ENCODE results near the gene ERGIC3.
A peak's percentile ranks its signal among the peaks of the same experiment; 100 is the strongest.

Gene ERGIC3

DNA sequence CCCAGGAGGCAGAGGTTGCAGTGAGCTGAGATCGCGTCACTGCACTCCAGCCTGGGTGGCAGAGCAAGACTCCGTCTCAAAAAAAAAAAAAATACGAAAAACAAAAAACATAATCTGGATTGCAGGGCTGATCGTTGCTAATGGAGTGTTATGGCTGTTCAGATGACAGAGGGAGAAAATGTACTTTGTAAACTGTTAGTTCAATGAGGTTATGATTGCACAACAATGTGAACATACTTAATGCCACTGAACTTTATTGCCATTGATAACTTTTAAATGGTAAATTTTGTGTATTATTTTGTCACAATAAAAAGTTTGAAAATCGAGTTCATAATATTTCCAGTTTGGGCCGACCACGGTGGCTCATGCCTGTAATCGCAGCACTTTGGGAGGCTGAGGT, 22.9 kb upstream of the ERGIC3 start:
- H3K9ac ChIP-seq (ENCODE audit: low read length), result no peak overlapping the region
- H4K91ac ChIP-seq (ENCODE audit: low read depth, low read length), result no peak overlapping the region
- H4K8ac ChIP-seq (ENCODE audit: low read depth, low read length), result no peak overlapping the region
- no peak for DNase-seq
- H3K4me1 ChIP-seq (ENCODE audit: control insufficient read depth in 1 of 2, insufficient read depth in 2 of 2, low read length in 2 of 2), result peaks cover 15% of the 10 kb centered on the region in 2 experiments
- H3K27ac ChIP-seq (ENCODE audit: low read depth, low read length), result no peak overlapping the region
- peaks cover 3 to 6% of the 10 kb centered on the region in 2 experiments for H3K36me3 ChIP-seq (ENCODE audit: control insufficient read depth in 1 of 2, insufficient read depth in 2 of 2, low read length in 2 of 2)
- no peak overlapping the region for H3K18ac ChIP-seq (ENCODE audit: low read length)
- H4K12ac ChIP-seq (ENCODE audit: low read depth, low read length), result no peak overlapping the region
- no peak overlapping the region for H2BK120ac ChIP-seq (ENCODE audit: insufficient read depth, low read length, poor library complexity)
- H2AK5ac ChIP-seq (ENCODE audit: low read length), result no peak overlapping the region
- no peak overlapping the region for H3K4ac ChIP-seq (ENCODE audit: low read depth, low read length)
- no peak overlapping the region for H3K4me2 ChIP-seq (ENCODE audit: low read length)
- H3K79me2 ChIP-seq (ENCODE audit: control insufficient read depth, insufficient read depth, low read length, poor library complexity), result no peaks in the 10 kb centered on the region
- H2BK12ac ChIP-seq (ENCODE audit: low read length), result no peak overlapping the region
- WGBS (ENCODE audit: extremely low coverage, insufficient coverage, insufficient read length), result no CpG with 5 or more reads among the region's 9 CpGs
- no peak overlapping the region for H3K4me3 ChIP-seq (ENCODE audit: low read depth, low read length)
- no peaks in the 10 kb centered on the region for H3K9me3 ChIP-seq (ENCODE audit: insufficient read depth, low read depth, low read length)
- H3K79me1 ChIP-seq (ENCODE audit: low read length), result peaks cover 4% of the 10 kb centered on the region
- H3K23ac ChIP-seq (ENCODE audit: low read length), result no peak overlapping the region
- H3K27me3 ChIP-seq (ENCODE audit: insufficient read depth, low read length), result no peaks in the 10 kb centered on the region
- H2AFZ ChIP-seq (ENCODE audit: insufficient read depth, low read length, poor library complexity), result no peak overlapping the region
- no peak overlapping the region for H3K14ac ChIP-seq (ENCODE audit: low read length)
- no peak overlapping the region for H2BK5ac ChIP-seq (ENCODE audit: low read depth, low read length, poor library complexity)

DNA sequence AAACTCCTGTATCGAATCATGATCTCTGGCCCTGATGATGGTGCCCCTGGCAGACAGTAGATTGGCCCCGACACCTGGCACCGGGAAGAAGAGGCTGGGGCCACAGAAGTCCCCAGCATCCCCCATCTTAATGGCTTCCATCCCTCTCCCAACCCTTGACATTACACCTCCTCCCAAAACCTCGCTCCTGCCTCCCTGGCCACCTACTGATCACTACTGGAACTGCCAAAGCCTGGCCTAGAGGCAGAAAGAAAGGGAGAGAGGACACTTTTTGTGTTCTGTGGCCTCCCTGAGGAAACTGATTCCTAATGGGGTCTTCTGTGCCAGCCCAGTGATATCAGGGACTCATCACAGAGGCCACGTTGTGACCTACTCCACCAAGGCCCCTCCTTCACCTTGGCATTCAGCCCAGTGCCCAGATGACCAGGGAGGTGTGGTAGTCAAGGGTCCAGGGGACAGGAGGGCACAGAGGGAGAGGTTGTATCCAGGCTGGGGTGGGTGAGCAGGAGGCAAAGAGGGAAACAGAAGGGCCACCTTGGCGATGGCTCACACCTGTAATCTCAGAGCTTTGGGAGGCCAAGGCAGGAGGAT, 18.5 kb upstream of the ERGIC3 start:
- DNase-seq, result peak in 1 of 2 donors; percentile 59
- WGBS (ENCODE audit: extremely low coverage, insufficient coverage, insufficient read length), result no CpG with 5 or more reads among the region's 6 CpGs
- H3K27me3 ChIP-seq (ENCODE audit: insufficient read depth, low read length), result no peaks in the 10 kb centered on the region

GRCh38 chr20:35525639-35526038, 16.2 kb upstream of the ERGIC3 start:
- H3K14ac ChIP-seq (ENCODE audit: low read length), result no peak overlapping the region
- H3K18ac ChIP-seq (ENCODE audit: low read length), result no peak overlapping the region
- H3K4me3 ChIP-seq (ENCODE audit: low read depth, low read length), result no peak overlapping the region
- no peak overlapping the region for H3K4ac ChIP-seq (ENCODE audit: low read depth, low read length)
- no CpG with 5 or more reads among the region's 1 CpG for WGBS (ENCODE audit: extremely low coverage, insufficient coverage, insufficient read length)
- H2BK5ac ChIP-seq (ENCODE audit: low read depth, low read length, poor library complexity), result no peak overlapping the region
- no peaks in the 10 kb centered on the region for H3K79me1 ChIP-seq (ENCODE audit: low read length)
- no peak overlapping the region for H3K9ac ChIP-seq (ENCODE audit: low read length)
- no peaks in the 10 kb centered on the region for H3K36me3 ChIP-seq (ENCODE audit: control insufficient read depth in 1 of 2, insufficient read depth in 2 of 2, low read length in 2 of 2)
- H4K12ac ChIP-seq (ENCODE audit: low read depth, low read length), result no peak overlapping the region
- H2AK5ac ChIP-seq (ENCODE audit: low read length), result no peak overlapping the region
- no peak overlapping the region for H3K4me2 ChIP-seq (ENCODE audit: low read length)
- no peak for DNase-seq
- H4K8ac ChIP-seq (ENCODE audit: low read depth, low read length), result no peak overlapping the region
- no peaks in the 10 kb centered on the region for H3K27me3 ChIP-seq (ENCODE audit: insufficient read depth, low read length)
- no peak overlapping the region for H2BK120ac ChIP-seq (ENCODE audit: insufficient read depth, low read length, poor library complexity)
- H3K9me3 ChIP-seq (ENCODE audit: insufficient read depth, low read depth, low read length), result peaks cover 4% of the 10 kb centered on the region
- H4K91ac ChIP-seq (ENCODE audit: low read depth, low read length), result no peak overlapping the region
- peaks cover 0 to 4% of the 10 kb centered on the region in 2 experiments for H3K4me1 ChIP-seq (ENCODE audit: control insufficient read depth in 1 of 2, insufficient read depth in 2 of 2, low read length in 2 of 2)
- H3K27ac ChIP-seq (ENCODE audit: low read depth, low read length), result no peak overlapping the region
- H2BK12ac ChIP-seq (ENCODE audit: low read length), result no peak overlapping the region
- H2AFZ ChIP-seq (ENCODE audit: insufficient read depth, low read length, poor library complexity), result no peak overlapping the region
- no peaks in the 10 kb centered on the region for H3K79me2 ChIP-seq (ENCODE audit: control insufficient read depth, insufficient read depth, low read length, poor library complexity)
- H3K23ac ChIP-seq (ENCODE audit: low read length), result no peak overlapping the region

More for the DNA sequence above, 18.5 kb upstream of the ERGIC3 start:
- Histone ChIP-seq H2AFZ (ENCODE audit: insufficient read depth, low read length, poor library complexity) (no peak overlapping the region), H3K4me3 (ENCODE audit: low read depth, low read length) (no peak overlapping the region), H4K91ac (ENCODE audit: low read depth, low read length) (no peak overlapping the region), H3K9me3 (ENCODE audit: insufficient read depth, low read depth, low read length) (peaks cover 4% of the 10 kb centered on the region), H3K79me1 (ENCODE audit: low read length) (no peaks in the 10 kb centered on the region), H2BK5ac (ENCODE audit: low read depth, low read length, poor library complexity) (no peak overlapping the region), H4K12ac (ENCODE audit: low read depth, low read length) (no peak overlapping the region), H3K4me1 (ENCODE audit: control insufficient read depth in 1 of 2, insufficient read depth in 2 of 2, low read length in 2 of 2) (peaks cover 0 to 4% of the 10 kb centered on the region in 2 experiments), H2BK12ac (ENCODE audit: low read length) (no peak overlapping the region), H3K27ac (ENCODE audit: low read depth, low read length) (no peak overlapping the region), H3K79me2 (ENCODE audit: control insufficient read depth, insufficient read depth, low read length, poor library complexity) (no peaks in the 10 kb centered on the region), H2AK5ac (ENCODE audit: low read length) (no peak overlapping the region), H3K23ac (ENCODE audit: low read length) (no peak overlapping the region), H3K18ac (ENCODE audit: low read length) (no peak overlapping the region), H4K8ac (ENCODE audit: low read depth, low read length) (no peak overlapping the region), H2BK120ac (ENCODE audit: insufficient read depth, low read length, poor library complexity) (no peak overlapping the region), H3K4ac (ENCODE audit: low read depth, low read length) (no peak overlapping the region), H3K9ac (ENCODE audit: low read length) (no peak overlapping the region), H3K14ac (ENCODE audit: low read length) (no peak overlapping the region), H3K4me2 (ENCODE audit: low read length) (no peak overlapping the region), H3K36me3 (ENCODE audit: control insufficient read depth in 1 of 2, insufficient read depth in 2 of 2, low read length in 2 of 2) (no peaks in the 10 kb centered on the region)

GRCh38 chr20:35527122-35527769, 14.6 kb upstream of the ERGIC3 start:
- WGBS (ENCODE audit: extremely low coverage, insufficient coverage, insufficient read length), result no CpG with 5 or more reads among the region's 12 CpGs
- no peak overlapping the region for H2BK120ac ChIP-seq (ENCODE audit: insufficient read depth, low read length, poor library complexity)
- no peaks in the 10 kb centered on the region for H3K27me3 ChIP-seq (ENCODE audit: insufficient read depth, low read length)
- no peak overlapping the region for H2BK5ac ChIP-seq (ENCODE audit: low read depth, low read length, poor library complexity)
- no peak overlapping the region for H3K27ac ChIP-seq (ENCODE audit: low read depth, low read length)
- H3K9ac ChIP-seq (ENCODE audit: low read length), result no peak overlapping the region
- no peaks in the 10 kb centered on the region for H3K79me2 ChIP-seq (ENCODE audit: control insufficient read depth, insufficient read depth, low read length, poor library complexity)
- H3K4ac ChIP-seq (ENCODE audit: low read depth, low read length), result no peak overlapping the region
- peaks cover 0 to 4% of the 10 kb centered on the region in 2 experiments for H3K4me1 ChIP-seq (ENCODE audit: control insufficient read depth in 1 of 2, insufficient read depth in 2 of 2, low read length in 2 of 2)
- H3K23ac ChIP-seq (ENCODE audit: low read length), result no peak overlapping the region
- no peak overlapping the region for H4K8ac ChIP-seq (ENCODE audit: low read depth, low read length)
- no peak overlapping the region for H4K12ac ChIP-seq (ENCODE audit: low read depth, low read length)
- peak in 1 of 2 donors; percentile 41 for DNase-seq
- H3K18ac ChIP-seq (ENCODE audit: low read length), result no peak overlapping the region
- H3K79me1 ChIP-seq (ENCODE audit: low read length), result no peaks in the 10 kb centered on the region
- no peaks in the 10 kb centered on the region for H3K36me3 ChIP-seq (ENCODE audit: control insufficient read depth in 1 of 2, insufficient read depth in 2 of 2, low read length in 2 of 2)
- no peak overlapping the region for H3K4me2 ChIP-seq (ENCODE audit: low read length)
- no peak overlapping the region for H4K91ac ChIP-seq (ENCODE audit: low read depth, low read length)
- H3K4me3 ChIP-seq (ENCODE audit: low read depth, low read length), result no peak overlapping the region
- H2AFZ ChIP-seq (ENCODE audit: insufficient read depth, low read length, poor library complexity), result no peak overlapping the region
- no peak overlapping the region for H2AK5ac ChIP-seq (ENCODE audit: low read length)
- peaks cover 4% of the 10 kb centered on the region for H3K9me3 ChIP-seq (ENCODE audit: insufficient read depth, low read depth, low read length)
- H2BK12ac ChIP-seq (ENCODE audit: low read length), result no peak overlapping the region
- H3K14ac ChIP-seq (ENCODE audit: low read length), result no peak overlapping the region
